ENCODE results near the gene DCTPP1. TPM values are rescaled to one million over a fixed set of nuclear protein-coding genes. Genes with fewer than 3 reads are reported as not detected.

DCTPP1 gene
- total RNA-seq, 1 experiment from 2014 or later, result 125 TPM

GRCh38 chr16:30437511-30438046 lies 7.7 kb upstream of the DCTPP1 start:
- H3K9me2 ChIP-seq (ENCODE audit: insufficient read depth), result no peaks in the 10 kb centered on the region
- no peak overlapping the region for H3K4me2 ChIP-seq (ENCODE audit: low read length)
- H4K20me1 ChIP-seq (ENCODE audit: insufficient read depth), result no peaks in the 10 kb centered on the region
- H2AFZ ChIP-seq (ENCODE audit: low read depth, low read length, poor library complexity, severe bottlenecking), result no peak overlapping the region
- CTCF ChIA-PET, result interaction anchor here (1.3 kb wide), 1 partner anchor 28 kb away, joined by 3 read pairs; no protein-coding TSS in a partner anchor
- no peaks in the 10 kb centered on the region for H3K36me3 ChIP-seq (ENCODE audit: control insufficient read depth in 1 of 2, insufficient read depth in 2 of 2, low read length in 2 of 2)
- no peaks in the 10 kb centered on the region for H3K79me2 ChIP-seq (ENCODE audit: insufficient read depth, low read length)
- no peak for DNase-seq (ENCODE audit: low read depth, low spot score)
- intact Hi-C loops (cut with micrococcal nuclease), result no loop called here
- RAD21 ChIA-PET (ENCODE audit: low non-redundant PET in 1 of 2, low total read pairs in 2 of 2, uncharacterized antibody in 2 of 2, unreplicated experiment in 2 of 2), result no interaction called here
- no peaks in the 10 kb centered on the region for H3K4me1 ChIP-seq (ENCODE audit: control insufficient read depth in 1 of 2, insufficient read depth in 2 of 2, low read length in 2 of 2)
- no peak overlapping the region for H3K27ac ChIP-seq (ENCODE audit: low read depth, low read length)
- H3K9ac ChIP-seq (ENCODE audit: low read length), result no peak overlapping the region
- TF ChIP-seq SP1 (IDR thresholded peaks at IDR 0.05; ENCODE audit: low read depth), result no peak
- TF ChIP-seq ZNF274 (IDR thresholded peaks at IDR 0.05; ENCODE audit: low read depth, low read length), result no peak
- TF ChIP-seq POLR2AphosphoS5 (IDR thresholded peaks at IDR 0.05; ENCODE audit: low read depth, low read length), result no peak
- no peak for TF ChIP-seq MAX (IDR thresholded peaks at IDR 0.05)
- no peak for TF ChIP-seq EZH2phosphoT487 (IDR thresholded peaks at IDR 0.05; ENCODE audit: borderline replicate concordance)
- TF ChIP-seq CBX3 (IDR thresholded peaks at IDR 0.05; ENCODE audit: low read depth), result no peak
- no peak for TF ChIP-seq EGR1 (IDR thresholded peaks at IDR 0.05; ENCODE audit: low read depth)
- no peak for TF ChIP-seq ELF1 (IDR thresholded peaks at IDR 0.05; ENCODE audit: borderline replicate concordance, low read depth)
- no peak overlapping the region for H3K4me3 ChIP-seq (replicated peaks in 1 of 2; ENCODE audit: low read depth in 1 of 2, low read length in 2 of 2)
- H3K27me3 ChIP-seq (ENCODE audit: insufficient read depth, low read length), result no peaks in the 10 kb centered on the region
- no peak for ATAC-seq
- no peaks in the 10 kb centered on the region for H3K9me3 ChIP-seq (ENCODE audit: control insufficient read depth in 1 of 2, insufficient read depth in 1 of 2, low read depth in 1 of 2, low read length in 2 of 2)
- no TSS peak for BruUV-seq (replicated peaks)
- POLR2A ChIA-PET, result interaction anchor here (0.9 to 1.0 kb wide), 2 partner anchors 20 to 166 kb away, joined by 5 to 8 read pairs; no protein-coding TSS in a partner anchor

GRCh38 chr16:30434852-30435251 lies 5.0 kb upstream of the DCTPP1 start:
- H2AFZ ChIP-seq (ENCODE audit: low read depth, low read length, poor library complexity, severe bottlenecking), result no peak overlapping the region
- H3K9me2 ChIP-seq (ENCODE audit: insufficient read depth), result no peaks in the 10 kb centered on the region
- no peaks in the 10 kb centered on the region for H3K27me3 ChIP-seq (ENCODE audit: insufficient read depth, low read length)
- TF ChIP-seq JUND (IDR thresholded peaks at IDR 0.05) (no peak), ZFX (IDR thresholded peaks at IDR 0.05) (no peak), CTCF (IDR thresholded peaks at IDR 0.05 in 2 of 3, conservative IDR thresholded peaks at IDR 0.05 in 1 of 3; ENCODE audit: borderline replicate concordance in 1 of 3, insufficient read depth in 1 of 3, low read depth in 2 of 3, low read length in 2 of 3) (no peak), RAD21 (IDR thresholded peaks at IDR 0.05; ENCODE audit: low read depth) (no peak), POLR2AphosphoS5 (IDR thresholded peaks at IDR 0.05; ENCODE audit: low read depth, low read length) (no peak), EGR1 (IDR thresholded peaks at IDR 0.05; ENCODE audit: low read depth) (no peak), CEBPB (IDR thresholded peaks at IDR 0.05; ENCODE audit: low read depth) (no peak)
- RAD21 ChIA-PET (ENCODE audit: low non-redundant PET in 1 of 2, low total read pairs in 2 of 2, uncharacterized antibody in 2 of 2, unreplicated experiment in 2 of 2), result interaction anchor here in 1 of 2 experiments (0.7 kb wide), 1 partner anchor 27 kb away, joined by 4 read pairs; no protein-coding TSS in a partner anchor
- H3K27ac ChIP-seq (ENCODE audit: low read depth, low read length), result no peak overlapping the region
- H3K36me3 ChIP-seq (ENCODE audit: control insufficient read depth in 1 of 2, insufficient read depth in 2 of 2, low read length in 2 of 2), result no peaks in the 10 kb centered on the region
- H3K79me2 ChIP-seq (ENCODE audit: insufficient read depth, low read length), result peaks cover under 1% of the 10 kb centered on the region; the same call in 1 of the 2 replicates
- no peak overlapping the region for H3K4me2 ChIP-seq (ENCODE audit: low read length)
- H4K20me1 ChIP-seq (ENCODE audit: insufficient read depth), result no peaks in the 10 kb centered on the region
- H3K4me3 ChIP-seq (replicated peaks in 1 of 2; ENCODE audit: low read depth in 1 of 2, low read length in 2 of 2), result no peak overlapping the region
- ATAC-seq (no peak), DNase-seq (ENCODE audit: low read depth, low spot score) (no peak)
- POLR2A ChIA-PET, result no interaction called here
- no peaks in the 10 kb centered on the region for H3K9me3 ChIP-seq (ENCODE audit: control insufficient read depth in 1 of 2, insufficient read depth in 1 of 2, low read depth in 1 of 2, low read length in 2 of 2)
- intact Hi-C loops (cut with micrococcal nuclease), result loop anchor here (5.0 kb wide), 3 partner anchors 92 to 192 kb away; partner anchors contain the start of gene ZNF768
- CTCF ChIA-PET, result no interaction called here
- no TSS peak for BruUV-seq (replicated peaks)
- no peak overlapping the region for H3K9ac ChIP-seq (ENCODE audit: low read length)
- peaks cover 6 to 8% of the 10 kb centered on the region in 2 experiments for H3K4me1 ChIP-seq (ENCODE audit: control insufficient read depth in 1 of 2, insufficient read depth in 2 of 2, low read length in 2 of 2)
